ENCODE results near the gene LRRC45.

The LRRC45 gene

DNA sequence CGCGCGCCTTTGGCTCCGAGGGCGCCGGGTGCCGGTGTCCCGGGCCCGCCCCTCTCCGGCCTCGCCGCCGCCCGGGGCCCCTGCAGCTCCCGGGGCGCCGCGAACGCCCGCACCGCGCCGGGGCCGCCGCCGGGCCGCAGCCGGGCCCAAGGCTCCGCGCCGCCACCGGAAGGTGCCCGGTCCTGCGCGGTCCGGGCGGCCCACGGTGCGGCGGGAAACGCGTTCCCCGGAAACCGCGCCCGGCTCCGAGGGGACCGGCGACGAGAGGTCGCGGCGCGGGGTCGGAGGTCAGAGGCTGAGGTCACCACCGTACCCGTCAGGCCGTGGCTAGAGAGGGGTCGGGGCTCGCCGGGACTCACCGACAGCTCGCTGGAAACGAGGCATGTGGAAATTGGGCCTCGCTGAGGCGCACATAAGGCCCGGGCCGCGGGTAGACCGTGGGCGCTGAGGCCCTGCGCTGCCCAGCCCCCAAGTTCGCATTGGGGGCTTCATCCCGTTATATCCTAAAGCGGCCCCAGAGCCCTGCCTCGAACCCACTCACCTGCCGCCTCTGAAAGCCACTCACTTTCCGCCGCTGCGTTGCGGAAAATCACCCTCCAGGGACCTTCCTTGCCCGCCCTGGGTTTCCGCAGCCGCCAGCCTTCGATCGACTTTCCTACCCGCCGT lies 42.7 kb downstream of the LRRC45 start, which contains the start of gene DUS1L:
TSS of gene DUS1L (minus strand) at position 167 of the 666 bp plus-strand sequence. CDS start 745 bp downstream, outside the sequence.
- DNase-seq: peak; percentile 42

DNA sequence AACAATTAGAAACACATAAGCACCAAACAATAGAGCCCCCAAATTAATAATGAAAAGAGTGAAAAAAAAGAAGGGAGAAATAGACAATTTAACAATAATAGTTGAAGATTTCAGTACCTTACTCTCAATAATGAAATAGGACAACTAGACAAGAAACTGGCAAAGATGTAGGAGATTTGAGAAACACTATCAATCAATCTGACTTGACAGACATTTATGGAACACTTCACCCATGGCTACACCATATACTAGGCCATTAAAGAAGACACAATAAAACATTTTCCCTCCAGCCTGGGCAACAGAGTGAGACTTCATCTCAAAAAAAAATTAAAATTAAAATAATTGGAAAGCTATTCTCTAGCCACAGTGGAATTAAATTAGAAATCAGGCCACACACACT lies 47.5 kb downstream of the LRRC45 start:
- DNase-seq: no peak

DNA sequence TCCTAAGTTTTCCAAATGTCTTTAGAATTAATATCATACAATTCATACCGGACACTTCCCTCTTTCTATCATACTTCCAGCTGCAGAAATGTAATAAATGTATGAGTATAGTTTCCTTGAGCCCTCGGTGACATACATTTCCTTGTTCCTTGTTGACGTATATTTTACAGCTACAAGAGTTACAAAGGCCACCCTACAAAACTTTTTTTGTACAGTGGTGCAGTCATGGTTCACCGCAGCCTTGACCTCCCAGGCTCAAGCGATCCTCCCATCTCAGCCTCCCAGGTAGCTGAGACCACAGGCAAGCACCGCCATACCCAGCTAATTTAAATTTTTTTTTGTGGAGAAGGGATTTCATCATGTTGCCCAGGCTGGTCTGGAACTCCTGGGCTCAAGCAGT lies 49.7 kb downstream of the LRRC45 start:
- DNase-seq: no peak

DNA sequence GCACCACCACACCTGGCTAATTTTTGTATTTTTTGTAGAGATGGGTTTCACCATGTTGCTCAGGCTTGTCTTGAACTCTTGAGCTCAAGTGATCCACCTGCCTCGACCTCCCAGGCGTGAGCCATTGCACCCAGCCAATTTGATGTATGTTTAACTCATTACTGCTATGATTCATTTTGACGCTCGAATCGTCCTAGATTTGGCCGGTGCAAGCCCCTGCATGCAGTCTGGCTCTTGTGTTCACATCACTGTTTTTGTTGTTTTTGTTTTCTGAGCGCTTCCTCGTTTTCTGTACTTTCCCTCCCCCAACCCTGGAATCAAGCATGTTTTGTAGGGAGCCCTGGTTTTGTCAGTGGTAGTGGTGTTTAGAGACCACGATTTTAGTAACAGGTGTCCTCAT lies 50.3 kb downstream of the LRRC45 start:
- DNase-seq: no peak

DNA sequence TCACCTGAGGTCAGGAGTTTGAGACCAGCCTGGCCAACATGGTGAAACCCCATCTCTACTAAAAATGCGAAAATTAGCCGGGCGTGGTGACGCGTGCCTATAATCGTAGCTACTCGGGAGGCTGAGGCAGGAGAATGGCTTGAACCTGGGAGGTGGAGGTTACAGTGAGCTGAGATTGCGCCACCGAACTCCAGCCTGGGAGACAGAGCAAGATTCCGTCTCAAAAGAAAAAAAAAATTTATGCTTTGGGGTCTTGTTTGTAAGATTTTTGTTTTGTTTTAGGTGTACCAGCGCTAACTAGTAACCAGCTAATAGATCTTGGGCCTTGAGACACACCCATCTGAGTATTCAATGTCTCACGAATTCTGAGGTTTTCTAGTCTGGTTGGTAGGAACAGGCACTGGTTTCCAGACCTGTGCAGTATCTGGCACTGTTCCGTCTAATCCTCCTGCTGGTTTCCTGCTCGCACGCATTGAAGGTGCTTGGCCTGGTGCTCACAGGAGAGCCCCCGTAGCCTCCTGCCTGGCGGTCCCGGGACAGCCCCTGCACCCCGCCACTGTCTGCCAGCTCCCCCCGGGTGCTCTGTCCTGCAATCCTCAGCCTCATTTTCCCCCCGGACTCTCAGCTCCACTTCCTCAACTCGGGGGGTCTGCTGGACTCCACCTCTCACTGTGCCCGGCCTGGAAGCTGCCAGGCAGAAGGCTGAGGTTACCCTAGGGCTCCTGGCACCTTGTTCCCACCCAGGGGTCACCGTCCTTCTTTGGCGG lies 53.1 kb downstream of the LRRC45 start:
- DNase-seq: no peak

DNA sequence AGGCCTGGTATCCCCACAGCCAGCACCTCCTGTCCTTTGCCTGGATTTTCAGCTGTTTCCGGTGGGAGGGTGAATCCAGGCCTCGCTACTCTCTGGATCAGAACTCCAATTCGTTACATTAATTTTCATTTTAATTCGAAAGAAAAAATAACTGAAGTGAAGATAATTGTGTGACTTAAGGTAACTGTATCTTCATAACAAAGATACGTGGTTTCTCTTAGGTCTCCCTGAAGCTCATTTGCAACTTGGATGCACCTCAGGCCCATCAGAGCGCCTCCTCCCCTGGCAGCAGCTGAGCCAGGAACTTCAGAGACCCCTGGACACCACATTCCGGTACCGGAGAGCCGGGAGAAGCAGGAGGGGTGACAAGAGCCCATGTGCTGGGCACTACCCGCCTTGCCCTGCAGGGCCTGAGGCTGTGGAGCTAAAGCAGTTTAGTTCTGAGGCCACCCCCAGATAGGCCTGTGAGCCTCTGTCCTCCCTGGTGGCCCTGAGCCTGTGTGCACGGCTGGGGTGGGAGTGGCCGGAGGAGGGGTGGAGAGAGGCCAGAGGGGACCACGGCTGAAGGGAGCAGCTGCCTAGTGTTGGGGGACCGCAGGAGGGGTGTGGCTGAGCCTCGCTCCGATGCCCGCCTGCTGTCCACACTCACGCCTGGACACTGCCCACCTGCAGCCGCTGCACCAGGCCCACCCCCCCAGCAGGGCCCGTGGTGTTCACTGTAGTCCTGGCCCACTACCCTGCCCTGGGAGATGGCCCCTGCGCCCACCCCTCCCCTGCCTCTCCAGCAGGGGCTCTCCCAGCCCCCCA lies 53.9 kb downstream of the LRRC45 start:
- no peak for DNase-seq

DNA sequence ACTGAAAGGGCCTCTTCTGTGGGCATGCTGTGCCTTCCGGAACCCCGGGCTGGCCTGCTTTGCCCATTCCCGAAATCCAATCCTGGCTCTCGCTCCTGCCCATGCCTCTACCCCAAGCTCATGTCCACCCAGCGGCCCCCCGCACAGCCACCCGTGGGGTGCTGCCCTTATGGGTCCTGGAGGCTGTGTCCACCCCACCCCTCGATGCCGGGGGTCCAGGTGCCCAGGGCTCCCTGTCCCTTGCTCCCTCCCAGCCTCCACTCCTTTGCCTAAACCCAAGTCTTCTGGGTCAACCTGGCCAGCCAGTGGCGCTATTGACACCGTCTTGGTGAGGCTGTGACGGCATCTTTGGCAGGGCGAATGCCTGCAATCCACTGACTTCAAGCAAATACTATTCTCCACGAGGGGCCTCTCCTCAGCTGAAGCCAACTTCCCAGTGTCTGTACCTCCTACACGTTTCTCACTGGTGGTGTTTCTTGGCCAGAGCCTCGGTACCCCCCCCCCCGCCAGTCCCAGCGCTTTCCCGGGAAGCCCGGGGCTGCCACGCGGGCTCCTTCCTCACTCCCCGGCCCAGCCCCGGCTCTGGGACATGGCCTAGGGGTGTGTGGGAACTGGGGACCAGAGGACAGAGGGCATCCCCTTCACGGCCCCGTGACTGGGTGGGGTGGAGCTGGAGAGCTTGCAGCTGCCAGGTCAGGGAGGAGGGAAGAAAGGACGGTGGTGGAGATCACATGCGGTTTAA lies 54.7 kb downstream of the LRRC45 start:
- DNase-seq: no peak

DNA sequence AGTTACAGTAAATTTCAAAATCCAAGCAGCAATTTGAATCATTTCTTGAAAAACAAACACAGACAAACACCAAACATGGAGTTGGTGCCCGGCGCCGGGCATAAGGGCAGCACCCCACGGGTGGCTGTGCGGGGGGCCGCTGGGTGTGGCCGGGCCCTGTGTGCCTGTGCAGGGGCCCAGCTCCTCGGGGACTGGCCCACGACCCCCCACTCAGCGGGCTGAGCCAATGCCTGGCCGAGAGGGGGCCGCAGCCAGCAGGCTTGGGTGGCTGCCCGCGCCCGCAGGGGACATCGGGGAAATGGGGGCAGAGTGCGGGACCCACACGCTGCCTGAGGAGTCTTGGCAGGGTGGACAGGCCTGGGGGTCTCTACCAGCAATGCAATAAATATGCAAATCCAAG lies 55.3 kb downstream of the LRRC45 start:
- no peak for DNase-seq

DNA sequence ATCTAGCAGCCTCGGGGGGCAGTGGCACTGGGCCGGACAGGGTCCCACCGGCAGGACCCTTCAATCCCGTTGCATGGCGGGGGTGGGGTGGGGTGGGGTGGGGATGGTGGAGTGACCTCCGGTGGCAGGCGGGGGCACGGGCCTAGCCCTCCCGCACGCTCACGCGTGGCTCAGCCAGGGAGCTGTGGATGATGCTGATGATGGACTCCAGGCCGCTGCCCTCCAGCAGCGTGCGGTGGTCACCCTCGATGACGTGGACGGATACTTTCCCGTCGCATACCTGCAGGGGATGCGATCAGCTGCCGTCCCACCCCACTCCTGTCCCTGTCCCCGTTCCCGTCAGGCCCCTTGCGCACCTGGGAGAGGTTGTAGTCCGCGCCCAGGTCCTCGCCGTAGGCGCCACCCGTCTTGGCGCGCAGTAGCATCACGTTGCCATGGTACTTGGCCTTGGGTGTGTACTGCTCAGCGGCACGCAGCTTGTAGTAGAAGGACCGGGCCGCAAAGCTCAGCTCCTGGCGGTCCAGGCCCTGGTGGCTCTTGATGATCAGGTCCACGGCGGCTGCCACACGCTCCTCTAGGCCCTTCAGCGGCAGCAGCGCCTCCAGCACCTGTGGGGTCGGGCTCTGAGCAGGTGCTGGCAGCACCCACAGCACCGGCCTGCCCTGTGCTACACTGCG lies 56.0 kb downstream of the LRRC45 start:
- DNase-seq: no peak

DNA sequence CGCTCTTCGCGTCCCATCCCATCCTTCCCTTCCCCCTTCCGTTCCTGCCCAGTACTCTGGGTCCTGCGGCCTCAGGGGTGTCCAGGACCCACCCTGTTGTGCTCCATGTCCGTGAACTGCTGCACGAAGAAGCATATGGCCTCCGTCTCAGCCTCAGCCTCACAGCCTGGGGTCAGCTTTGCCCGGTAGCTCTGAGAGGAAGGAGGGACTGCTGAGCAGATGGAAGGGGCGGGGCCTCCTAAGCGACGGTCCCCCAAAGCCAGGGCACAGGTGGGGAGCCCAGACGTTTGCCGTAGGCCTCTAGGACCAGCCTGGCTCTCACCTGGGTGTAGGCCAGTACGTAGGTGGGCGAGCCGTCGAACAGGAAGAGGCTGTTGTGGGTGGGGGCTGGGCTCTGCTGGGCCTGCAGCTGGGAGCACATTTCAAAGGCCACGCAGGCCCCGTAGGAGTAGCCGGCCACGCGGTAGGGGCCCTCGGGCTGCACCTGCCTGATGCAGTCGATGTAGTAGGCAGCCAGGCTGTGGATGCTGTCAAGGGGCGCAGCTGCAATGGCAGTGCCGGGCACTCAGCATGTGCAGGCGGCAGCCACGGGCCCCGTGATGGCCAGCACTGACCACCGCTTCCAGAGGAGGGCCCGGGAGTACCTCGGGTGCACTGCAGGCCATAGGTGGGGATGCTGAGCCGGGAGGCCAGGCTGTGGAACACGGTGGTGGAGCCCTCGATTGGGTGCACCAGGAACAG lies 57.1 kb downstream of the LRRC45 start:
- DNase-seq: no peak
